GM19099 (cell line): ENCODE results near the gene NIT1.

Experiments used
- POLR2A ChIP-seq: IDR thresholded peaks from 3 replicates; pipeline ENCODE4 v1.6.1; 2011; ENCODE audit warnings: low read depth; ENCODE audit not compliant: insufficient read length; ENCODE audit errors: extremely low read depth

NIT1 gene

GRCh38 chr1:161080441-161081405 is 37.2 kb upstream of the NIT1 start:
- no peak for TF ChIP-seq POLR2A

- no peak for TF ChIP-seq POLR2A
These were observed 36.4 kb upstream of the NIT1 start for GRCh38 chr1:161081519-161081918.

- TF ChIP-seq POLR2A = no peak
These were observed 35.4 kb upstream of the NIT1 start for GRCh38 chr1:161082483-161082882.

- no peak for TF ChIP-seq POLR2A
These were observed 34.7 kb upstream of the NIT1 start for GRCh38 chr1:161082996-161083747.

- no peak for TF ChIP-seq POLR2A
These were observed 33.9 kb upstream of the NIT1 start for GRCh38 chr1:161083748-161084596.

GRCh38 chr1:161084597-161084988 is 33.3 kb upstream of the NIT1 start:
- TF ChIP-seq POLR2A = no peak

GRCh38 chr1:161085165-161085564 is 32.7 kb upstream of the NIT1 start:
- TF ChIP-seq POLR2A = no peak

- TF ChIP-seq POLR2A = no peak
These were observed 31.4 kb upstream of the NIT1 start for GRCh38 chr1:161086457-161086856.

- no peak for TF ChIP-seq POLR2A
These were observed 29.3 kb upstream of the NIT1 start for GRCh38 chr1:161088587-161089110.

GRCh38 chr1:161089251-161089924 is 28.5 kb upstream of the NIT1 start, which contains the start of gene NECTIN4:
TSS of gene NECTIN4 (minus strand) at chr1:161089558. CDS start at chr1:161089296, 262 bp downstream.
- no peak for TF ChIP-seq POLR2A

- no peak for TF ChIP-seq POLR2A
These were observed 28.0 kb upstream of the NIT1 start for GRCh38 chr1:161089938-161090337.

- TF ChIP-seq POLR2A = no peak
These were observed 27.3 kb upstream of the NIT1 start for GRCh38 chr1:161090617-161091016.

- no peak for TF ChIP-seq POLR2A
These were observed 26.8 kb upstream of the NIT1 start for GRCh38 chr1:161091093-161091492.
